GM19438 (cell line): ENCODE data around the gene RAB11B.
"Not testable (repeated sequence)": the region's sequence is repeated elsewhere in the genome, so short reads cannot be mapped to it uniquely, and the experiment has no call there.

Source experiments
- ATAC-seq: cut with Tn5 transposase; IDR thresholded peaks from one replicate; pipeline ENCODE4 v1.9.1; 2021; ENCODE audit warnings: low read depth; ENCODE audit not compliant: unreplicated experiment

Gene RAB11B

DNA sequence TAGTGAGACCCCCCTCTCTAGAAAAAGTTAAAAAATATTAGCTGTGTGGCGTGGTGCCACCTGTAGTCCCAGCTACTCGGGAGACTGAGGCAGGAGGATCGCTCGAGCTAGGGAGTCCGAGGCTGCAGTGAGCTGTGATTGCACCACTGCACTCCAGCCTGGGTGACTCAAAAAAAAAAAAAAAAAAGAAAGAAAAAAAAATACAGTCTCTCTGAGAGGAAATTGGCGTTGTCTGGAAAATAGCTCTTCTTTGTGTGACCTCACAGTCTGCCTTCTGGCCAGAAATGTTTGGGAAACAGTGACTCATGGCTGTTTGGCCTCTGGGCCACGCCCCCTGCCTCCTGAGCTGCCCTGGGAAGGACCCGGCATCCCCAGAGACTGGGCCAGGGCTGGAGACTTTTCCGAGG lies 33.7 kb downstream of the RAB11B start:
- no peak for ATAC-seq

DNA sequence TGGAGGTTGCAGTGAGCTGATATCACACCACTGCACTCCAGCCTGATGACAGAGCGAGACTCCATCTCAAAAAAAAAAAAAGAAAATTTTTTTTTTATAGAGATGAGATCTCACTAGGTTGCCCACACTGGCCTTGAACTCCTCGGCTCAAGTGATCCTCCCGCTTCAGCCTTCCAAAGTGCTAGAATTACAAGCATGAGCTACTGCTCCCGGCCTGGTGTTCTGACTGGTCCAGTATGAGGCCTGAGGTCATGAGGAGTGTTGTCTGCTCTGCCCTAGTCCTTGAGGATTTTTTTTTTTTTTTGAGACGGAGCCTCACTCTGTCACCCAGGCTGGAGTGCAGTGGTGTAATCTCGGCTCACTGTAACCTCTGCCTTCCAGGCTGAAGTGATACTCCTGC lies 35.2 kb downstream of the RAB11B start:
- ATAC-seq = not testable (repeated sequence)

- no peak for ATAC-seq
Measured at GRCh38 chr19:8426283-8426682, 36.1 kb downstream of the RAB11B start.

GRCh38 chr19:8429044-8429443 lies 38.9 kb downstream of the RAB11B start:
- no peak for ATAC-seq

DNA sequence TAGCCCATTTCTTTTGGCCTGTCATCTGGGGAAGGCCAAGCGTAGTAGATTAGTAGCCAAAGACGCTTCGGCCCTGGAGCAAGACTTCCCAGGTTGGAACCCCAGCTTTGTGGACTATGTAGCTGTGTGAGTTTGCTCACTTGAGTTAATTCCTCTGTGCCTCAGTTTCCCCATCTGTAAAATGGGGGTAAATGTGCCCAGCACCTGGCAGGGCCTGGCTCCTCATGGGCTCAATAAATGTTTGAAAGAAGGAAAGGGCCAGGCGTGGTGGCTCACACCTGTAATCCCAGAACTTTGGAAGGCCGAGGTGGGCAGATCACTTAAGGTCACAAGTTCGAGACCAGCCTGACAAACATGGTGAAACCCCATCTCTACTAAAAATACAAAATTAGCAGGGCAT lies 39.7 kb downstream of the RAB11B start:
- ATAC-seq = no peak

DNA sequence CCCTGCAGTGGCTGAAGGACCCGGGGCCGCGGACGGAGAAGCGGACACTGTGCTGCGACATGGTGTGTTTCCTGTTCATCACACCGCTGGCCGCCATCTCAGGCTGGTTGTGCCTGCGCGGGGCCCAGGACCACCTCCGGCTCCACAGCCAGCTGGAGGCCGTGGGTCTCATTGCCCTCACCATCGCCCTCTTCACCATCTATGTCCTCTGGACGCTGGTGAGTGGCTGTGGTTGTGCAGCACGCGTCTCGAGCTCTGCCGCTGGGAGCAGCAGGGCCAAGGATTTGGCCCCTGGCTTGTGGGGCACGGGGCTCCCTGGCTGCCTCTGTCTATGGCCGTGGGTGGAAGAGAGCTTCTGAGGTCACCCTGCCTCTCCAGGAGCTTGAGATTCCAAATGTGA lies 40.5 kb downstream of the RAB11B start:
- ATAC-seq = no peak

- no peak for ATAC-seq
Measured at GRCh38 chr19:8438236-8438635, 48.1 kb downstream of the RAB11B start.

DNA sequence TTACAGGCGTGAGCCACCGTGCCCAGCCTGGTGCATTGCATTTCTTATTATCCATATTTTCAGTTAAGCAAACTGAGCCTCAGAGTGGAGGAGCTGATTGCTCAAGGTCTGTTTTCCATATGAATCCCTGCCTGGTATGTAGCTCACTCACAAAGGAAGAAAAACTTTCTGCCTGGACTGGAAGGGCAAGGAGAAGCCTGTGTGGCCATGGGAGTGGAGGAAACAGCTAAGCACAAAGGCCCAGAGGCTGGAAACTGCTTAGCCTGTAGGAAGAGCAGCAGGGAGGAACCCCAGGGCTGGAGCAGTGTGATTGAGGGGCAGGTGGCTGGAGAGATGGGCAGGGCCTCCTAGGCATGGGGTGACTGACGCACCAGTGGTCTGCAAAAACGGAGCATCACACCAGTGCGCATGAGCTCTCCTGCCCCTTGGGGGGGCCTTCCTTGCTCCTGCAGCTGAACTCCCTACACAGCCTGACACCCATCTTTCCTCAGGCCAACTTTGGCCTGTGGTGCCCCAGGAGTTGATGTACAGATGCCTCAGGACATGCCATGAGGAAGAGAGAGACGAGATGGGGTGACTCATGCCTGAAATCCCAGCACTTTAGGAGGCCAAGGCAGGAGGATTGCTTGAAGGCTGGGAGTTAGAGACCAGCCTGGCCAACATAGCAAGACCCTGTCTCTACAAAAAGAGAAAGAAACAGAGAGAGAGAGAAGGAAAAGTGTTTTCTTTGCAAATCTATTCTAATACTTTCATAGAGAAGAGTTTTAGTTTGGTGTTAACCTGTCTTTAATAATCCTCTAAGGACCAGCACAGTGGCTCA lies 51.8 kb downstream of the RAB11B start:
- no peak for ATAC-seq

DNA sequence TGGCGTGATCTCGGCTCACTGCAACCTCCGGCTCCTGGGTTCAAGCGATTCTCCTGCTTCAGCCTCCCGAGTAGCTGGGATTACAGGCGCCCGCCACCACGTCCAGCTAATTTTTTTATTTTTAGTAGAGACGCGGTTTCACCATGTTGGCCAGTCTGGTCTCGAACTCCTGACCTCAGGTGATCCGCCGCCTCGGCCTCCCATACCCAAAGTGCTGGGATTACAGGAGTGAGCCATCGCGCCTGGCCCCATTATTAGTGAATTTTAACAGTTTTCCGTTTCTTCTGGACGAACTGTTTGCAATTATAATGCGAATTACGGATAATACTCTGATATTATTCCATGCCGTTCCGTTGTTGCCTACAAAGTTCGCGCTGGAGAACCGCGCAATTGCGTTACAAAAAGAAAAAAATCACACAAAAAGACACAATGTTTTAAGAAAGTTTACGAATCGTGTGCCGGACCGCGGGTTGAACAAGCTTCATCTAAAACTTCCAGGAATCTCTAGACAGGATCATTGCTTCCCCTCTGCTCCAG lies 54.0 kb downstream of the RAB11B start:
- ATAC-seq = not testable (repeated sequence)

DNA sequence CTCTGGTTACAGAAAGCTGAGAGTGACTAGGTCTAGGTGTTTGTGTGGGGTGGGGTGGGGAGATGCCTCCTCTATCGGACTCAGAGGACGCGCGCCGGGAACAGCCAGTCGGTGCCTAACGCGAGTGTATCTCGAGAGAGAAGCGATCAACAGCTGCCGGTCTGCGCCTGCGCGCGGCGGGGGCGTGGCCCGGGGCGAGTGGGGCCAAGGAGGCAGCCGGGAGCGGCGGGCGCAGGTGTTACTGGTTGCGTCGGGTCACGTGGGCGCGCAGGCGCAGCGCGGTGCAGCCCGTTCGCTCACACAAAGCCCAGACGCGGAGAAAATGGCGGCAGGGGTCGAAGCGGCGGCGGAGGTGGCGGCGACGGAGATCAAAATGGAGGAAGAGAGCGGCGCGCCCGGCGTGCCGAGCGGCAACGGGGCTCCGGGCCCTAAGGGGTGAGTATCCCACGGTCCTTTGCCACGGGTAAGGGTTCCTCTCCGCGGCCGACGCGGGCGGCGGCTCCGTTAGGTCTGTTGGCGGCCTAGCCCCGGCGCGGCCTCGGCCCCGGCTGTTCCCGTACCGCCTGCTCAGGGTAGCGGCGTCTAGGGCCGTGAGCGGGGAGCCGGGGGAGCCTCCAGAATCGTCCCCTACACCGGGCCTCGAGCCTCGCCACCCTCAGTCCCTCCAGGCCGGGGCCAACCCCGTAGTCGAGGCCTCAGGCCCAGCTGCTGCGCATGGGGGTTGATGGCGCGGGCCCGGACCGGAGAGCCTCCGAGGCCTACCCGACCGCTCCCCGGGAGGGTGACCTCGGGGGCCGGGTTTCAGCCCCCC lies 54.7 kb downstream of the RAB11B start, which contains the start of gene HNRNPM:
Gene HNRNPM (plus strand): TSS at position 299 of the 811 bp plus-strand sequence. CDS start 24 bp downstream, at position 323.
- ATAC-seq = peak; percentile 83

GRCh38 chr19:8445488-8446001 lies 55.4 kb downstream of the RAB11B start:
- ATAC-seq = peak; percentile 11

DNA sequence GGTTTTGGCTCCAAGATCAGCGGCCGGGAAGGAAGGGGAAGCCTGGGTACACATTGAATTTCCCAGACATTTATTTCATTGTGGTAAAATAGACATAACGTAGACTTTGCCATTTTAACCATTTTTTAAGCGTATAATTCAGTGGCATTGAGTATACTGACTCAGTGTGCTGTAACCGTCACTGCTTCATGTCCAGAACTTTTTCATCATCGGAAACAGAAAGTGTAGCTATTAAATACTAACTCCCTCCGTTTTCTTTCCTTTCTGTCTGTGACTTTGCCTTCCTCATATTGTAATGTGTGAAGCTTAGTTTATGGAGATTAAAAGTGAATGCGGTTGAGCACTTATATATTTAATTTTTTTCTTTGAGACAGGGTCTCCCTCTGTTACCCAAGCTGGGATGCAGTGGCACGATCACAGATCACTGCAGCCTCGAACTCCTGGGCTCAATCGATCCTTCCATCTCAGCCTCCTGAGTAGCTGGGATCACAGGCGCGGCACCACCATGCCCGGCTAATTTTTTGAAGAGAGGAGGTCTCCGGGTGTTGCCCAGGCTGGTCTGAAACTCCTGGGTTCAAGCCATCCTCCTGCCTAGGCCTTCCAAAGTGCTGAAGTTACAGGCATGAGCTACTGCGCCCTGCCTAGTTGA lies 56.0 kb downstream of the RAB11B start:
- no peak for ATAC-seq

DNA sequence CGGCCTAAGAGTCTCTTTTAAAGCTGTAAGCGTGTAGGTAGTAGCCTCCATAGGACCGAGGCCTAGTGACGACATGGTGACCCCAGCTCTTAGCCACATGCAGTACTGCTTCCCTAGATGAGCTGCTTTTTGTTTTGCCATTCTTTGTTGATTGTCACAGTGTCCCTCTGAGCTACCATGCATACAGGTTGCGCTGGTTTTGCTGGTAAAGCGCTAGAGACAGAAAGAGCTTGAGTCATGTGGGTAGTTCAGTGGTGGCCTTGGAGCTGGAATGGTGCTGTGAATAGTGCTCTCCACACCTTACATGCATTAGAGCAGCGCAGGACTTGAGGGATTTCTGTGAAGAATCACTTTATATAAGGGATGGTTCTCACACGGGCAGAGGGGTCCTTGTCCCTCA lies 59.7 kb downstream of the RAB11B start:
- no peak for ATAC-seq

GRCh38 chr19:8451377-8451776 lies 61.2 kb downstream of the RAB11B start:
- ATAC-seq = no peak

DNA sequence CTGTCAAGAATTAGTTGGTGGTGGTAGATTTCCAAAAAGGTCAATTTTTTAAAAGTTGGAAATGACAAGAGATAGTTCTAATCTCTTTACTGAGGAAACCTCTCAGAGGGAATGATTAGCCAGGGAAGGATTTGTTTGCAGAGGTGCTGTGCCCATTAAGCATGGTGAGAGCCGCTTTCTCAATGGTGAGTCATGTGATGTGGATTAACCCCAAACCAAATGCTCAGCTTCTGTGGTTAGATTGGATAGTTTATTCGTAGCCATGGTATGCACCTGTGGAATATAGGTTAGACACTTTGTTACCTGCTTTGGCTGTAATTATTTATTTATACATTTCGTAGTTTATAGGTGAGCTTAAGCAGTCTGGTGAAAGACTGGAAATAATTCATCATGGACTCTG lies 61.7 kb downstream of the RAB11B start:
- no peak for ATAC-seq

DNA sequence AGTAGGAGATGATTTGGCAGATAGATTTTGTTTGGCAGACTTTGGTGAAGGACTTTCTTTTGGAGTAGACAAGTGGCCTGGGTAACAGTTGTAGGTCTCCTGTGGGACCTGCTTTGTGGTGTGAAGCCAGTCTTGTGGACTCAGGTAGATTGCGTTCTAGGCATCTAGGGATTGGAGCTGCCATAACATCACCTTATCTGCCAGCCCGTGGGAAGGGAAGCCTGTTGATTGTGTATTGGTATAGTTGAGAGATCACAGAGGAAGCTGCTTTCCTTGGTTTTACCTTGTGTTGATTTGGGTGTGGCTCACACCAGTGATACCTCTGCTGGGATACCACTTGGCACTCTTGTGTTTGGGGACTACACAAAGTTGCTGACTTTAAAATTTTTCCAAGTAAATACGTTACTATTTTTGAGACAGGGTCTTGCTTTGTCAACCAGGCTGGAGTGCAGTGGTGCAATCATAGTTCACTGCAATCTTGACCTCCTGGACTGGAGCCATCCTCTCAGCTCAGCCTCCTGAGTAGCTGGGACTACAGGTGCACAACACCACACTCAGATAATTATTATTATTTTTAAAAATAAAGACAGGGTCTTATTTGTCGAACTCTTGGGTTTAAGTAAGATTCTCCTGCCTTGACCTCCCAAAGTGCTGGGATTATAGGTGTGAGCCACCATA lies 62.4 kb downstream of the RAB11B start:
- ATAC-seq = no peak

DNA sequence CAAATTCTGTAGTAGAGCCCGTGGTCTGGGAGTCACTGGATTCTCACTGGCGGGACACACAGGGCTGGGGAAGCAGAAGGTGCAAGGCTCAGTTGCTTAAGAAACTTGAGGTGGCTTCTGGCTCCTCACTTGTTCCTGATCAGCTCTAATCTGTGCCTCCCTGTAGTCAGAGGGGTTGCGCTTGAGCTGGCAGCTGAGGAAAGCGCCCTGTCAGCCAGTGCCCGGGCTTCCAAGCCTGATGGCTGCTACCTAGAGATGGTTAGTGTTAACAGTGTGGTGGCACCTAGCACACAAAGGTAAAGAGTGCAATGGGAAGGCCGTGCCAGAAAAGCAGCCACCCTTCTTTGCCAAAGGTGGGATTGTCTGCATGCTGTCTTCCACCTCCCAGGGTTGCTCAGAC lies 63.5 kb downstream of the RAB11B start:
- ATAC-seq = no peak
